HS-27A (cell line): ENCODE measurements around the gene TAS2R31.

Source experiments
- DNase-seq: peaks from one replicate; pipeline ENCODE4 v3.0.0-alpha.2; 2012; ENCODE audit warnings: low read depth, missing footprints

Gene TAS2R31

DNA sequence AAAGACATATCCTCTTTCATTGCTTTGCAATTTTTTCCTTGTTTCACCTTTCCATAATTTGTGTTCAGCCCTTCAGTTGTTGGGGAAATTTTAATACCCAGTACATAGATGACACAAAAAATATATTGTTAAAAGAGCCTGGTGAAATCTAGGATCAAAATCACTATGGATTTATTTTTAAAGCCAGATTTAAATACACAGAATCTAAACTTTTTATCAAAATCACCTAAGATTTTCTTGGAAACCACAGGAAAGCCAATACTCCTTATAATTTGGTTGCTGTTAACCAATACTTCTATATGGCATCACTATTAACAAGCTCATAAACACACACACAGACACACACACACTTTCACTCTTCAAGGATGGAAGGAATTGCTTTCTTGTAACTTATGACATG, 33.0 kb downstream of the TAS2R31 start, which contains the start of gene TAS2R20:
Gene TAS2R20 (minus strand): TSS at position 101 of the 400 bp plus-strand sequence. CDS start 429 bp downstream, outside the sequence.
- no peak for DNase-seq

GRCh38 chr12:10994307-10994706, 36.9 kb downstream of the TAS2R31 start:
- no peak for DNase-seq

DNA sequence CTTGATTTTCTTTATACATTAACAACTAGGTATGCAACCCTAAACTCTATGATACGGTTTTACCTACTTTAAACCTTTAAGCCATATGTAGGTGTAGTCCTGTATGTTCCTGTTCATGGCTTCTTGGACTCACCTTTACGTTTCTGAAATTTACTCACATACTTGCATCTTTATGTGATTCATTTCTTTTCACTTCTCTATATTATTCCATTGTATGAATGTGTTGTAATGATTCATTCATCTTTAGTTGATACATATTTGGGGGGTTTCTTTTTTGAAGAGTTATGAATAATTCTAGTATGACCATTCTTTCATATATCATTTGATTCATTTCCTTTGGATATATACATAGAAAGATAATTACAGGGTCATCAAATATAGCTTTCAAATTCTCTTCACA, 42.1 kb downstream of the TAS2R31 start:
- DNase-seq: no peak

GRCh38 chr12:10986812-10987211, 44.4 kb downstream of the TAS2R31 start, which contains the start of gene TAS2R50:
TSS of gene TAS2R50 (minus strand) at chr12:10986912. CDS start at chr12:10986860, 52 bp downstream.
- DNase-seq: no peak

DNA sequence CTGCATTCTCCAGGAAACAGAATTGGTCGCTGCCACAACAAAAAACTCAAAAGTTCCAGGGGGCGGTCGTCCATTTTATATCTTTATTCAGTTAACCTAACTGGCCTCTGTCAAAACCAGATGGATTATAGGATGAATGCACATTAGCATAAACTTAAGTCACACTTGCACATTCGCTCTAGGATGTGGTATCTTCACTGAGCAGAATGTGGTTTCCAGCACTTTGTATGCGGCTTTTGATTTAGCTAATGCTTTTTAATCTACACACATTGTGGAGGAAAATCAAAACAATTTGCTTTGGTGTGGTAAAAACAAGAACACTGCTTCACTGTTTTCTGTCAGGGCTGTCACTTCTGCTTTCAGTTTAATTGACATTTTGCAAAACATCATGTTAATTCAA, 49.0 kb downstream of the TAS2R31 start:
- no peak for DNase-seq
